Measurements from ENCODE around the gene PPP1R1C.
"Not testable (repeated sequence)": the region's sequence is repeated elsewhere in the genome, so short reads cannot be mapped to it uniquely, and the experiment has no call there.

Gene PPP1R1C

DNA sequence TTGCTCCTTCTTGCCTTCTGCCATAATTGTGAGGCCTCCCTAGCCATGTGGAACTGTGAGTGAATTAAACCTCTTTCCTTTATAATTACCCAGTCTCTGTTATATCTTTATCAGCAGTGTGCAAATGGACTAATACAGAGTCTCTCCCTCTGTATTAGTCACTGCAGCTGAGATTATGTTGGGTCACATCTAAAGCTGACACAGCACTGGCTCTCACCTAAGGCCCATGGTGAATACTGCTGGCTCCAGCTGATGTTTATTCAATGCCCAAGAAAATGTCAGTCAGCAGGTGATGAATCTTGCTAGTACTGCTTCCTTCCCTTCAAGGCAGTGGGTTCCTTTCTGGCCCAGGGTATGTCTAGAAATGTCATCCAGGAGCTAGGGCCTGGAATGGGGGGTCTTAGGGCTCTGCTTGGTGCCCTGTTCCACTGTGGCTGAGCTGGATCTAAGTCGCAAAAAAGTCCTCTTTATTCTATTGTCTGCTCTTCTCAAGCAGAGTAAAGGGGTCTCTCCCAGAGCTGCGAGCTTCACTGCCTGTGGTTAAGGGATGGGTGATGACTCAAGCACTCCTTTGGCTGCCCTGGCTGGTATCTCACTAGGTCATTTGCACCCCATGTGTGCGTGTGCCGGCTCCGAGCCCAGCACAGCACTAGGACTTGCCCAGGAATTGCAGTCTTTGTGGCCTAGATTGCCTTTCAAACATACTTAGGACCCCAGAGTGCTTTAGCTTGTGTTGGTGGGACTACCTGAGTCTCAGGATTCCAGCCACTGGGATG lies 29.9 kb downstream of the PPP1R1C start:
- Mint-ChIP-seq H3K9me3 (peaks cover 16% of the 10 kb centered on the region), H3K27me3 (peaks cover 2% of the 10 kb centered on the region), H3K27ac (no peak overlapping the region), H3K36me3 (no peaks in the 10 kb centered on the region), H3K4me1 (peaks cover 1% of the 10 kb centered on the region), H3K4me3 (no peak overlapping the region)
- DNase-seq (ENCODE audit: low spot score in 2 of 2) (no peak), ATAC-seq (ENCODE audit: low read depth) (no peak)

DNA sequence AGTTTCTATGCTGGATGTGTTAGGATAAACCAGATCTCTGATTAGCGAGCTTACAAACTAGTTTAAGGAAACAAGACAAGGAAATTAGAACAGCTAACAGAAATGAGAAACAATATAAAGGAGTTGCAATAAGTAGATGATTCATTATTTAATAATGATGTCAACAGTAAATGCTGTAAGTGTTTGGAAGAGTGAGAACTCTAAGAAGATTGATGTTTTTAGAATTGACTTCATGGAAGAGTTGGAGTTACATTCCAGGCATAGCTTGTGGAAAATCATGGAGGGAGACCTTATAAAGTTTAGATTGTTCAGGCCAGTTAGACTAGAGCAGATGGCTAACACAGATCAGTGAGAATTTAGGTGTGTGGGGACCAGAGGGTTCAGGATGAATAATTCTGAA lies 32.6 kb downstream of the PPP1R1C start:
- H3K27ac Mint-ChIP-seq, result no peak overlapping the region
- DNase-seq (ENCODE audit: low spot score in 2 of 2) (no peak), ATAC-seq (ENCODE audit: low read depth) (no peak)
- H3K9me3 Mint-ChIP-seq, result peaks cover 9% of the 10 kb centered on the region
- H3K4me3 Mint-ChIP-seq, result no peak overlapping the region
- no peaks in the 10 kb centered on the region for H3K36me3 Mint-ChIP-seq
- H3K27me3 Mint-ChIP-seq, result peaks cover 3% of the 10 kb centered on the region
- H3K4me1 Mint-ChIP-seq, result peaks cover 6% of the 10 kb centered on the region

GRCh38 chr2:182019731-182020130 lies 34.1 kb downstream of the PPP1R1C start:
- DNase-seq (ENCODE audit: low spot score in 2 of 2) (no peak), ATAC-seq (ENCODE audit: low read depth) (no peak)
- H3K4me1 Mint-ChIP-seq, result peaks cover 6% of the 10 kb centered on the region
- H3K27me3 Mint-ChIP-seq, result peaks cover 3% of the 10 kb centered on the region
- peaks cover 5% of the 10 kb centered on the region for H3K9me3 Mint-ChIP-seq
- no peaks in the 10 kb centered on the region for H3K36me3 Mint-ChIP-seq
- H3K27ac Mint-ChIP-seq, result no peak overlapping the region
- H3K4me3 Mint-ChIP-seq, result no peak overlapping the region

- peaks cover 3% of the 10 kb centered on the region for H3K27me3 Mint-ChIP-seq
- H3K36me3 Mint-ChIP-seq, result no peaks in the 10 kb centered on the region
- H3K4me1 Mint-ChIP-seq, result peaks cover 6% of the 10 kb centered on the region
- peaks cover 3% of the 10 kb centered on the region for H3K9me3 Mint-ChIP-seq
- H3K27ac Mint-ChIP-seq, result no peak overlapping the region
- no peak for DNase-seq (ENCODE audit: low spot score in 2 of 2)
- H3K4me3 Mint-ChIP-seq, result no peak overlapping the region
- ATAC-seq (ENCODE audit: low read depth), result no peak
These were observed 34.8 kb downstream of the PPP1R1C start for GRCh38 chr2:182020286-182021070.

GRCh38 chr2:182023235-182023634 lies 37.6 kb downstream of the PPP1R1C start:
- no peaks in the 10 kb centered on the region for H3K36me3 Mint-ChIP-seq

DNA sequence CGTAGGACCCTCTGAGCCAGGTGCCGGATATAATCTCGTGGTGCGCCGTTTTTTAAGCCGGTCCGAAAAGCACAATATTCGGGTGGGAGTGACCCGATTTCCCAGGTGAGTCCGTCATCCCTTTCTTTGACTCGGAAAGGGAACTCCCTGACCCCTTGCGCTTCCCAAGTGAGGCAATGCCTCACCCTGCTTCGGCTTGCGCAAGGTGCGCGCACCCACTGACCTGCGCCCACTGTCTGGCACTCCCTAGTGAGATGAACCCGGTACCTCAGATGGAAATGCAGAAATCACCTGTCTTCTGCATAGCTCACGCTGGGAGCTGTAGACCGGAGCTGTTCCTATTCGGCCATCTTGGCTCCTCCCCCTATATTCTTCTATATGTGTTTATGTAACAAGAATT lies 45.2 kb downstream of the PPP1R1C start:
- DNase-seq (ENCODE audit: low spot score in 2 of 2); H3K4me1 Mint-ChIP-seq; H3K27me3 Mint-ChIP-seq; H3K4me3 Mint-ChIP-seq; H3K27ac Mint-ChIP-seq; ATAC-seq (ENCODE audit: low read depth); H3K9me3 Mint-ChIP-seq; H3K36me3 Mint-ChIP-seq: not testable (repeated sequence)

More at GRCh38 chr2:182023235-182023634, 37.6 kb downstream of the PPP1R1C start:
- Mint-ChIP-seq H3K27me3 (peaks cover 1% of the 10 kb centered on the region), H3K9me3 (peaks cover 3% of the 10 kb centered on the region), H3K4me3 (no peak overlapping the region), H3K27ac (no peak overlapping the region), H3K4me1 (peaks cover 6% of the 10 kb centered on the region)
- no peak for DNase-seq (ENCODE audit: low spot score in 2 of 2)
- ATAC-seq (ENCODE audit: low read depth), result no peak

- Mint-ChIP-seq H3K4me1 (no peaks in the 10 kb centered on the region), H3K27me3 (peaks cover 2% of the 10 kb centered on the region), H3K27ac (no peak overlapping the region), H3K4me3 (no peak overlapping the region), H3K36me3 (no peaks in the 10 kb centered on the region), H3K9me3 (peaks cover 3% of the 10 kb centered on the region)
- ATAC-seq (ENCODE audit: low read depth) (no peak), DNase-seq (ENCODE audit: low spot score in 2 of 2) (no peak)
These were observed 46.3 kb downstream of the PPP1R1C start for GRCh38 chr2:182031956-182032355.

DNA sequence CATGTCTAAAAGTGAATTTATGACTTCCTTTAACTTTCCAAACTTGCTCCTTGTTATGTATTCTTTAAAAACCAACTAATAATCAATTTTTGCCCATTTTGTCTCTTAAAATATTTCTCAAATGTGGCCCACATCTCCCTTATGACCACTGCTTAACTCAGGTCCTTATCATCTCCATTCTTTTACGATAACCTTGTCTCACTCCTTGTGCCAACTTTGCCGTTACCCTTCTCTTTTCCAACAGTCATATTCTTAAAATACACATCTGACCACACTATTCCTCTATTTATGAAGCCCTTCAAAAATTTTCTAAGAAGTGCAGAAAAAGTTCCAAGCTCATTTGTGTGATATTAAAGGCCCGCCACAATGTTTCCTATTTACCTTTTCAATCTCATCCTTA lies 47.8 kb downstream of the PPP1R1C start:
- Mint-ChIP-seq H3K36me3 (no peaks in the 10 kb centered on the region), H3K27ac (no peak overlapping the region), H3K9me3 (peaks cover 3% of the 10 kb centered on the region), H3K4me3 (no peak overlapping the region), H3K27me3 (peaks cover 2% of the 10 kb centered on the region), H3K4me1 (no peaks in the 10 kb centered on the region)
- ATAC-seq (ENCODE audit: low read depth), result no peak
- no peak for DNase-seq (ENCODE audit: low spot score in 2 of 2)

DNA sequence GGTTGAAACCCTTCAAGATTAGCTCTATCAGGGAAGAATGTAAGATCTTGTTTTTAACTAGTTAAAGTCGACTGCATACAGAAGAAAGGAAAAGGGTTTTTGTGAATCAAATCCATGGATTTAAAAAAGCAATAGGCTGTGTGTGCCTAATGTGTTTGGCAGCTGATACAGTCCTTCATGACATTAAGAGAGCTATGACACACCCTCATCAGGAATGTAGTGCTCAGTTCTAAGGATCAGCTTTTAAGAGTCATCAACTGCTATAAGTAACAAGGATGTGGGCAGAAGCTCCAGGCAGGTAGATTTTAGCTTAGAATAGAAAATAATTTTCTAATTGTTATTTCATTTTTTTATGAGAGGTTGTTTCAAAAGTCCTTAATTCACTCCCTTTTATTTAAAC lies 52.9 kb downstream of the PPP1R1C start:
- H3K4me3 Mint-ChIP-seq, result no peak overlapping the region
- no peak for ATAC-seq (ENCODE audit: low read depth)
- no peaks in the 10 kb centered on the region for H3K36me3 Mint-ChIP-seq
- H3K27ac Mint-ChIP-seq, result no peak overlapping the region
- no peaks in the 10 kb centered on the region for H3K4me1 Mint-ChIP-seq
- peaks cover 2% of the 10 kb centered on the region for H3K27me3 Mint-ChIP-seq
- no peak for DNase-seq (ENCODE audit: low spot score in 2 of 2)
- H3K9me3 Mint-ChIP-seq, result peaks cover 3% of the 10 kb centered on the region

GRCh38 chr2:182043021-182043420 lies 57.4 kb downstream of the PPP1R1C start:
- Mint-ChIP-seq H3K4me1 (no peaks in the 10 kb centered on the region), H3K4me3 (no peak overlapping the region), H3K36me3 (no peaks in the 10 kb centered on the region), H3K27ac (no peak overlapping the region), H3K27me3 (peaks cover 1% of the 10 kb centered on the region), H3K9me3 (no peaks in the 10 kb centered on the region)
- DNase-seq (ENCODE audit: low spot score in 2 of 2), result no peak
- no peak for ATAC-seq (ENCODE audit: low read depth)

GRCh38 chr2:182043861-182044260 lies 58.2 kb downstream of the PPP1R1C start:
- ATAC-seq (ENCODE audit: low read depth), result no peak
- H3K9me3 Mint-ChIP-seq, result no peaks in the 10 kb centered on the region

DNA sequence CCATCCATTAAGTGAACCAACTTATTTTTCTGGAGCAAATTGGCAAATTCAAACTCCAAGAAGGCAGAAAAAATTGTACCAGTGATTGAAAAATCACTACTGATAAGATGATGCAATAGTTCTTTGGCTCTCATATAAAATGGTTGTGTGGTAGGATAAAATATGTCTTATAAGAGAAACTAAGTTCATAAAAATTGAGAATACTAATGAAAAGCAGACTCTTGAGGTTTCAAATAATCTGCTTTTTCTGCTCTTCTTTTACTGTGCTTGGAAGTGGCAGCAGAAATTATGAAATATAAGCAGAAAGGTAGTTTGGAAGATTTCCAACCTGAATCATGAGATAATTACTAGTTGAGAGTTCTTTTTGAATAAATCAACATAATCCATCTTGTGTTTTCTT lies 61.9 kb downstream of the PPP1R1C start:
- H3K9me3 Mint-ChIP-seq, result no peaks in the 10 kb centered on the region
- H3K4me1 Mint-ChIP-seq, result no peaks in the 10 kb centered on the region
- H3K27ac Mint-ChIP-seq, result no peak overlapping the region
- no peak overlapping the region for H3K4me3 Mint-ChIP-seq
- no peaks in the 10 kb centered on the region for H3K36me3 Mint-ChIP-seq
- DNase-seq (ENCODE audit: low spot score in 2 of 2), result no peak
- peaks cover 1% of the 10 kb centered on the region for H3K27me3 Mint-ChIP-seq
- no peak for ATAC-seq (ENCODE audit: low read depth)

More at GRCh38 chr2:182043861-182044260, 58.2 kb downstream of the PPP1R1C start:
- Mint-ChIP-seq H3K27me3 (peaks cover 1% of the 10 kb centered on the region), H3K4me3 (no peak overlapping the region), H3K27ac (no peak overlapping the region), H3K36me3 (no peaks in the 10 kb centered on the region), H3K4me1 (no peaks in the 10 kb centered on the region)
- no peak for DNase-seq (ENCODE audit: low spot score in 2 of 2)

DNA sequence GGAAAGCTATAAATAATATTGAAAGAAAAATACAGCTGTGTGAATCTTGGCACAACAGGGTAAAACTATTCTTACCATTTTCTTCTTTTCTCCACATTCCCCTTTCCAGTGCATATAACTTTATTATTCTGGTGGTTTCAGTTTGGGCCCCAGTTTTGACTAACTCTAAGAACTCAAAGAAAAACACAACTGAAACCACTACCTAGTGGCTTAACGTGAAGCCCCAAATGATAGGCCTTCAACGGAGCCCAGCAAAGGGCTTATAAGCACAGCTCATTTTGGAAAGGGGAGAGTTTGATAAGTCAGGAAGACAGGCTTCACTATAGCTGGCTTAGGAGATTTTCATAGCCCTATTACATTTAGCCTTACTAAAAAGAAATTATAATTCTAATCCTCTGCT lies 62.4 kb downstream of the PPP1R1C start:
- peaks cover 1% of the 10 kb centered on the region for H3K27me3 Mint-ChIP-seq
- no peak overlapping the region for H3K27ac Mint-ChIP-seq
- H3K4me3 Mint-ChIP-seq, result no peak overlapping the region
- H3K4me1 Mint-ChIP-seq, result no peaks in the 10 kb centered on the region
- no peaks in the 10 kb centered on the region for H3K9me3 Mint-ChIP-seq
- ATAC-seq (ENCODE audit: low read depth), result no peak
- DNase-seq (ENCODE audit: low spot score in 2 of 2), result no peak
- H3K36me3 Mint-ChIP-seq, result no peaks in the 10 kb centered on the region

DNA sequence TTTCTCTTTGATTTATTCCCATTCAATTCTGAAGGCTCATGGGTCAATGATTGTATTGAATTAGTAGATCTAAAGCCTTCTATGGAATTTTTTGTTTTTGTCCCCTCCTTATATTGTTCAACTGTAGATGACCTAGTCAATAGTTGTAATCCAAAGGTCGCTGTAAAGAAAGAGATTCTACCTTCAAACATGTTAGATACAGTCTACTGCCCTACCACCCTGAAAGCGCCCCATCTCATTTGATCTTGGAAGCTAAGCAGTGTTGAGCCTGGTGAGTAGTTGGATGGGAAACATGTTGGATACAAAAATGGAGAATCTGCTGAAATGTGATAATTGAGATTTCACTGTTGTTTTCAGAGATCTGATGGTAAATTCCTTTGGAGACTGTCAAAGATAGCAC lies 63.0 kb downstream of the PPP1R1C start:
- Mint-ChIP-seq H3K36me3 (no peaks in the 10 kb centered on the region), H3K4me1 (no peaks in the 10 kb centered on the region), H3K4me3 (no peak overlapping the region), H3K27me3 (peaks cover 1% of the 10 kb centered on the region), H3K27ac (no peak overlapping the region), H3K9me3 (no peaks in the 10 kb centered on the region)
- no peak for ATAC-seq (ENCODE audit: low read depth)
- DNase-seq (ENCODE audit: low spot score in 2 of 2), result no peak

Data from memory B cell (primary cell).